ENCODE results near the gene LPAR3.

Gene LPAR3

GRCh38 chr1:84857906-84858305 lies 35.1 kb downstream of the LPAR3 start:
- DNase-seq (ENCODE audit: low read depth in 2 of 2): no peak

- DNase-seq (ENCODE audit: low read depth in 2 of 2): no peak
These were observed 36.2 kb downstream of the LPAR3 start for GRCh38 chr1:84856726-84857270.

GRCh38 chr1:84855691-84856630 lies 37.0 kb downstream of the LPAR3 start:
- no peak for DNase-seq (ENCODE audit: low read depth in 2 of 2)

- no peak for DNase-seq (ENCODE audit: low read depth in 2 of 2)
These were observed 37.8 kb downstream of the LPAR3 start for GRCh38 chr1:84855168-84855567.

GRCh38 chr1:84853741-84854721 lies 39.0 kb downstream of the LPAR3 start:
- DNase-seq (ENCODE audit: low read depth in 2 of 2): peak; percentile 12 to 14

GRCh38 chr1:84851839-84852238 lies 41.2 kb downstream of the LPAR3 start:
- DNase-seq (ENCODE audit: low read depth in 2 of 2): no peak

GRCh38 chr1:84849357-84849975 lies 43.5 kb downstream of the LPAR3 start:
- DNase-seq (ENCODE audit: low read depth in 2 of 2): no peak

- DNase-seq (ENCODE audit: low read depth in 2 of 2): peak in 1 of 2 donors; percentile 6
These were observed 45.5 kb downstream of the LPAR3 start for GRCh38 chr1:84847253-84848250.

GRCh38 chr1:84846387-84846786 lies 46.6 kb downstream of the LPAR3 start:
- no peak for DNase-seq (ENCODE audit: low read depth in 2 of 2)

- no peak for DNase-seq (ENCODE audit: low read depth in 2 of 2)
These were observed 47.6 kb downstream of the LPAR3 start for GRCh38 chr1:84845357-84845756.

- no peak for DNase-seq (ENCODE audit: low read depth in 2 of 2)
These were observed 48.9 kb downstream of the LPAR3 start for GRCh38 chr1:84844094-84844493.

- DNase-seq (ENCODE audit: low read depth in 2 of 2): no peak
These were observed 50.2 kb downstream of the LPAR3 start for GRCh38 chr1:84842748-84843231.

- no peak for DNase-seq (ENCODE audit: low read depth in 2 of 2)
These were observed 51.0 kb downstream of the LPAR3 start for GRCh38 chr1:84841971-84842370.

GRCh38 chr1:84840346-84840745 lies 52.7 kb downstream of the LPAR3 start:
- no peak for DNase-seq (ENCODE audit: low read depth in 2 of 2)

GRCh38 chr1:84839544-84839943 lies 53.5 kb downstream of the LPAR3 start:
- DNase-seq (ENCODE audit: low read depth in 2 of 2): no peak

- DNase-seq (ENCODE audit: low read depth in 2 of 2): no peak
These were observed 56.9 kb downstream of the LPAR3 start for GRCh38 chr1:84836145-84836544.

GRCh38 chr1:84835169-84835568 lies 57.8 kb downstream of the LPAR3 start:
- no peak for DNase-seq (ENCODE audit: low read depth in 2 of 2)

- DNase-seq (ENCODE audit: low read depth in 2 of 2): no peak
These were observed 58.5 kb downstream of the LPAR3 start for GRCh38 chr1:84834419-84835064.

GRCh38 chr1:84833194-84833593 lies 59.8 kb downstream of the LPAR3 start:
- DNase-seq (ENCODE audit: low read depth in 2 of 2): no peak

GRCh38 chr1:84830136-84830535 lies 62.9 kb downstream of the LPAR3 start:
- no peak for DNase-seq (ENCODE audit: low read depth in 2 of 2)

Measured in stimulated activated CD8-positive, alpha-beta memory T cell treated with anti-CD3 and anti-CD28 coated beads, Interleukin-15, amount 100 ng/mL, for 48 hours (primary cell).